T-helper 22 cell (primary cell): ENCODE measurements around the gene PROK1.
"Not testable (repeated sequence)": the region's sequence is repeated elsewhere in the genome, so short reads cannot be mapped to it uniquely, and the experiment has no call there.

Source experiments
- DNase-seq: peaks from one replicate; pipeline ENCODE4 v3.0.0-alpha.2; 2020; ENCODE audit warnings: low read depth

Gene PROK1

GRCh38 chr1:110433803-110434202, 17.1 kb upstream of the PROK1 start:
- DNase-seq, result no peak

GRCh38 chr1:110434946-110435345, 16.0 kb upstream of the PROK1 start:
- DNase-seq, result no peak

- DNase-seq, result no peak
Observed at GRCh38 chr1:110436635-110437034, 14.3 kb upstream of the PROK1 start.

- DNase-seq, result not testable (repeated sequence)
Observed at GRCh38 chr1:110437645-110438299, 13.2 kb upstream of the PROK1 start.

GRCh38 chr1:110438893-110439292, 12.1 kb upstream of the PROK1 start:
- DNase-seq, result no peak

DNA sequence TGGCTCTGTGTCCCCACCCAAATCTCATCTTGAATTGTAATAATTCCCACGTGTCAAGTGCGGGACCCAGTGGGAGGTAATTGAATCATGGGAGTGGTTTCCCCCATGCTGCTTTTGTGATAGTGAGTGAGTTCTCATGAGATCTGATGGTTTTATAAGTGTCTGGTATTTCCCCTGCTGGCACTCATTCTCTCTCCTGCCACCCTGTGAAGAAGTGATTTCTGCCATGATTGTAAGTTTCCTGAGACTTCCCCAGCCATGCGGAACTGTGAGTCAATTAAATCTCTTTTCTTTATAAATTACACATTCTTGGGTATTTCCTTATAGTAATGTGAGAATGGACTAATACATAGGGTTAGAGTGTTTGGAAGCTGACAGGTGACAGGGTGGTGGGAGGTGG, 11.1 kb upstream of the PROK1 start:
- DNase-seq, result not testable (repeated sequence)

DNA sequence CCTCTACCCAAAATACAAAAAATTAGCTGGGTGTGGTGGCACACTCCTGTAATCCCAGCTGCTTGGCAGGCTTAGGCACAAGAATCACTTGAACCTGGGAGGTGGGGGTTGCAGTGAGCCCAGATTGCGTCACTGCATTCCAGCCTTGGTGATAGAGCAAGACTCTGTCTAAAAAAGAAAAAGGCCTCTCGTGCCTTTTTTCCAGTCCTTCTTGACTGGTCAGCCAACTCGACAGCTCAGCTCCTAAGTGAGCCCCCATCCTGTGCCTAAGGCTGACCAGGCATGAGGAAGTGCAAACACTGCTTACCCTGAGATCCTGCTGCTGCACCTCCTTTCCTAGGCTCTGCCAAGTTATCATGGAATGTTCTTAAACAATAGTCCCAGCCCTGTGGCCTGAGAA, 10.1 kb upstream of the PROK1 start:
- DNase-seq, result no peak

GRCh38 chr1:110441888-110442287, 9.1 kb upstream of the PROK1 start:
- DNase-seq, result no peak

DNA sequence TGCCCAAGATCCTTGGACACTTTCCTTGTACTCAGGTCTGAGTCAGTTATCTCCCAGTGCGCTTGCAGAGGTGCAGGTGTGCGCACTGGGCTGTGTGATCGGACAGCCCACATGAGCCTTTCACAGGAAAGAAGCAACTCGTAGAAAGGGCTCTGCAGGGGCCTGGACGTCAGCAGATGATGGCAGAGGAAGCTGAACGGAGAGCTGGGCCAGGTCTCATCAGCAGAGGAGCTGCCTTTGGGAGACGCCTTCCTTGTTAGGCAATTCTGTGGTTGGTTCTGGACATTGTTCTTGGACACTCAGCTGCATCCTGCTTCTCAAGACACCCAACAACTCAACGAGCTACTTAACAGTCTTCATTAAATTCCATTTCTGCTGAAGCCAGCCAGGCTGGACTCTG, 7.5 kb upstream of the PROK1 start:
- DNase-seq, result no peak

- no peak for DNase-seq
Observed at GRCh38 chr1:110444561-110444960, 6.4 kb upstream of the PROK1 start.

- no peak for DNase-seq
Observed at GRCh38 chr1:110449661-110450651, 993 bp upstream of the PROK1 start.

GRCh38 chr1:110452330-110452729, 1.4 kb downstream of the PROK1 start:
- DNase-seq, result no peak

DNA sequence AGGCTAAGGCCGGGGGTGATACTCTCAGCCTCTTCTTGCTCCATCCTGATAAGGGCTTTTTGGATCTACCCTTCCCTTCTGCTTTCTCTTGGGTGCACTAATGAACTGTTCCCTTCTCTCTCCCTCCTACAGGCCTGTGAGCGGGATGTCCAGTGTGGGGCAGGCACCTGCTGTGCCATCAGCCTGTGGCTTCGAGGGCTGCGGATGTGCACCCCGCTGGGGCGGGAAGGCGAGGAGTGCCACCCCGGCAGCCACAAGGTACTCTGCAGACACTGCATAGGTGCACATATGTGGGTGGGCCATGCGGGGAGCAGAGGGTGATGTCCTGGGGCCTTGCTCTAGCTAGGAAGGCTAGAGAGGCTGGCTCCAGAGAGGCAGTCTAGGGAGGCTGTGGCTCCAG, 2.9 kb downstream of the PROK1 start:
- no peak for DNase-seq

- no peak for DNase-seq
Observed at GRCh38 chr1:110454328-110454727, 3.4 kb downstream of the PROK1 start.

DNA sequence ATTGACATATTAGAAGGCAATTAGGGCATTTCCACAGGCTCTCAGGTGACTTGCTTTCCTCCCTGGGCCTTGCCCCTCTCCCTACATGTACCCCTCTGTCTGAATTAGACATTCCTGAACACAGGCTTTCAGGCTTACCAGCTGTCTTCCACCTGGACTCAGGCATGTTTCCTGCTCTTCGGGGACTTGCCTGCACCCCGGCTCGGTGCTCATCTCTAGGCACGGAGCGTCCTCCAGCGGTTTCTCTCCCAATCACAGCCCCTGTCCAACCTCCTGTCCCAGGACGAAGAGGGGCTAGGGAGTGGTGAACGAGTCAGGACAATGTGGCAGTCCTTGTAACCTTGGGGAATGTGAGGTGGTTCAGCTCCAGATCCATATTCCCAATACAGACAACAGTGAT, 4.2 kb downstream of the PROK1 start:
- DNase-seq, result no peak

- DNase-seq, result no peak
Observed at GRCh38 chr1:110457206-110457605, 6.3 kb downstream of the PROK1 start.

GRCh38 chr1:110460253-110461220, 9.6 kb downstream of the PROK1 start:
- DNase-seq, result peak; percentile 52

DNA sequence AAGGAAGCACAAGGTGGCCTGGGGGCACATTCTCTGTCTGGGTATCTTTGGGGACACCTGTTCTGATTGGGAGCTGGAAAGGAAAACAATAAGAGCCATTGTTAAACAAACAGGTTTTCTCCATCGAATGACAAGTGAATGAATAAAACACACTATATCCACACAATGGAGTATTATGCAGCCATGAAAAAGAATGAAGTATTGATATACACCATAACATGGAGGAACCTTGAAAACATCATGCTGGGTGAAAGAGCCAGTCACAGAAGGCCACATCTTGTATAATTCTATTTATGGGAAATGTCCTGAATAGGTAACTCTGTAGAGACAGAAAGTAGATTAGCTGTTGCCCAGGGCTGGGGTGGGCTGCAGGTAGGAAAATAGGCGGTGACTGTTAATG, 11.1 kb downstream of the PROK1 start:
- DNase-seq, result no peak

- no peak for DNase-seq
Observed at GRCh38 chr1:110462964-110463363, 12.0 kb downstream of the PROK1 start.

GRCh38 chr1:110463725-110464124, 12.8 kb downstream of the PROK1 start:
- no peak for DNase-seq

- DNase-seq, result no peak
Observed at GRCh38 chr1:110464340-110464739, 13.4 kb downstream of the PROK1 start.
